ENCODE results near the gene SLC36A1.
"Not testable (repeated sequence)": the region's sequence is repeated elsewhere in the genome, so short reads cannot be mapped to it uniquely, and the experiment has no call there.

Gene SLC36A1

DNA sequence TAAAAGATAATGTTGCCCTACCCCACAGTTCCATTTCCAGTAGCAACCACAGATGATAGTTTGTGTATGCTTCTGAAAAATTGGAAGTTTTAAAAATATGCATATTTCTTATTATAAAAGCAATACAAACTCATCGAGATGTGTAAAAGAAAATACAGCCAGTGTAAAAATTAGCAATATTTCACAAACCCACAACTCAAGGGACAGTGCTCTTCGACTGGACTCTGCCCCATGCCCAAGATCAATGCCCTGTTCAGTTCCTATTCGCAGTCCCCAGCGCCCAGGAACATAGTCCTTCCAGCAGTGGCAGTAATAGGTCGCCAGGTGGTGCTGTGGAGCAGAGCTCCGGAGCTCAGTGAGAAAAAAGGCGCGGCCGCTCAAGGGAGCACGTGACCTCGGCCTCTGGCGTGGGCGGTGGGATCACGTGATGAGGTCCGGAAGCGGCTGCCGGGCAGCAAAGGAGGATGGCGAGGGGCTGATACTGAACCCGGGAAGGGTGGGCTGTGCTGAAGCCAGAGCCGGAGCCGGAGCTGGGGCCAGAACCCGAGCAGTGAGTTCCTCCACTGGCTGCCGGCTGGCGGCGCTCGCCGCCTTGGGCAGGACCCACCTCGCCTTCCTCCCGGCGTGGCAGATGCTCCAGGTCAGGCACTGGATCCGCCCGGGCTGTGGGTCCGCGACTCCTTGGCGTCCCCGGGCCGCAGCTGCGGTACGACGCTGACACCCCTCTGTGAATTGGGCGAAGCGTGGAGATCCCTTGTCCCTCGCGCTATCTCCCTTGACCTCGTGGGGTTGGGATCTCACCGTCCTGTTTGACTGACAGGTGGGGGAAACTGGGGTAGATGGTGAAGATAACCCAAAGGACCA is at the start of gene SLC36A1:
TSS of gene SLC36A1 (plus strand) at position 430 of the 864 bp plus-strand sequence. CDS start 11,190 bp downstream, outside the sequence.
- peak; percentile 91 for DNase-seq

DNA sequence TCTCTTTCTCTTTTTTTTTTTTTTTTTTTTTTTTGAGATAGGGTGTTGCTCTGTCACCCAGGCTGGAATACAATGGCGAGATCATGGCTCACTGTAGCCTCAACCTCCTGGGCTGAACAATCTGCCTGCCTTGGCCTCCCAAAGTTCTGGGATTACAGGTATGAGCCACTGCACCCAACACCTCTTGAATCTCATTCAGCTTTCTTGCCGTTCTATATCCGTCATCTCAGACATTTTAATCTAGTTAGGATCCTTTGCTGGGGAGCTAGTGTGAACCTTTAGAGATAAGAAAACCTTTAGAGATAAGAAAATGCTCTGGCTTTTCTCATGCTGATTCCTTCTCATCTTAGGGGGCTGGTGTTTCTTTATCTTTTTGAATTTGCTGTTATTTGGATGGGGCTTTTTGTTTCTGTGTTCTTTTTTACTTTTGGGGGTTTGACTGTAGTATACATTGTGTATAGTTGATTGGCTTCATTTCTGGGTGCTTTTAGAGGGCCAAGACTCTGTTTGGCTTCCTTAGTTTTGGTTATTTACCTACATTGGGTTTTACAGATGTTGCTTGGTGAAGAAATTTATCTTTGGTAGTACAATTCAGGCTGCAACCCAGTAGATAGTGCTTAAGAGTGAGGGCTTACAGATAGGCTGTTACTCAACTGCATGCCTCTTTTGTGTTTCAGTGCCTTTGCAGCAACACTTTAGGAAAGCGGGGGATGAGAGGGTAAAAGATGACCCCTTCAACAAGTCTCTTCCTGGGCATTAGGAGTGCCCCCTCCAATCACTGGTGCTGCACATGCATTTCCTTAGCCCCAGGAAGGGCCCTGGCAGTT is 41.9 kb upstream of the SLC36A1 start:
- DNase-seq = no peak

DNA sequence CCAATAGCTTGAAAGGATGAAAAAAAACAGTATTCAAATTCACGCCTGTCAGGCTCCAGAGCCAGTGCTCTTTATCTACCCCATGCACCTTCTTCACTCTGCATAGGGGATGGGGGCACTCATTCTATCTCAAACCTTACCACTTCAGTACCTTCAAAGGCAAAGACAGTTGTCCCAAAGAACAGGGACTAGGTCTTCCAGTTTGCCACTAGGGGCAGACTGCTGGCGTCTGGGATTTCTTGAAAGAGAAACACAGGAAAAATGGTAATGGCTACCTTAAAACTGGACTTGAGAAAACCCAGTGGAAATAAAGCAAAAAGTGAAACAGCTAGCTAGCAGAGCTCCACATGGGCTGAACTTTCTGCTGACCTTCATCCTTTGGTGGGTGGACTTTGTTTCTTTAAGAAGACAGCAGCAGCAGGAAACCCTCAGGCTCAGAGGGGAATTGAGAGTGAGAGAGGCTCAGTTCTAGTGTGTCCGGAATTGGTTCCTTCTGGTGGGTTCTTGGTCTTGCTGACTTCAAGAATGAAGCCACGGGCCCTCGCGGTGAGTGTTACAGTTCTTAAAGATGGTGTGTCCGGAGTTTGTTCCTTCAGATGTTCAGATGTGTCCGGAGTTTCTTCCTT is 41.0 kb upstream of the SLC36A1 start:
- DNase-seq = no peak

DNA sequence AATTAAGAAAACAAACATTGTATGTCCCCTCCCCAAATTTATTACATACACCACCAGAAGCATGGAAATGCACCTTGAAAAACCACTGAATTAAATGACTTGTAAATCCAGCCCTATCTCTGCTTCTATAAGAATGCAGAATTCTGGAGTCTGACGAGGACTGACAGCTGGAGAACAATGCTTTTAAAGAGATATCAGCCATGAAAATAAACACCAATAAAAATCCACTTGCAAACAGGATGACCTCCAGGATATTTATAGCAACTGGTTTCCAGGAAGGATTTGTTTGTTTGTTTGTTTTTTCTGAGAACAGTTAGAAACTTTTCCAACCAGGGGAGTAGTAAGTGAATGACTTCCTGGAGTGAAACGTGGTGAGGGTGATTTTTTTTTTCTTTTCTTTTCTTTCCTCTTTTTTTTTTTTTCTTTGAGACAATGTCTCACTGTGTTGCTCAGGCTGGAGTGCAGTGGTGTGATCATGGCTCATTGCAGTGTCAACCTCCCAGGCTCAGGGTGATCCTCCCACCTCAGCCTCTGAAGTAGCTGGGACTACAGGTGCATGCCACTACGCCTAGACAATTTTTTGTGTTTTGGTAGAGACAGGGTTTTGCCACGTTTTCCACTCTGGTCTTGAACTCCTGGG is 38.7 kb upstream of the SLC36A1 start:
- no peak for DNase-seq

DNA sequence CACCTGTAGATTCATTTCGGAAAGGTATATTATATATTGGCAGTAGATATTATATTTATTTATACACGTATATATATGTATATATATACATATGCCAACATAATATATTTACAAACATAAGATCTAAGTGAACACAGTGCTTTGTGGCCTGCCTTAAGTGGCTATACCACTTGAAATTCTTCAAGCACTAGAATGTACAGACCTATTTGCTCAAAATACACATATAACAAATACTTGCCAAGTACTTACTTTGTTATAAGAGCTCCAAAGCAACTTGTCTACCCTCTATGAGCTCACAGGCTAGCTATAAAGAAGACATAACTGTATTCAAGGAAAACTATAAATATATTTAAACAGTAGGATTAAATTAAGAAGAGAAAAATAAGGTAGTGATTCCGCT is 33.6 kb upstream of the SLC36A1 start:
- no peak for DNase-seq

DNA sequence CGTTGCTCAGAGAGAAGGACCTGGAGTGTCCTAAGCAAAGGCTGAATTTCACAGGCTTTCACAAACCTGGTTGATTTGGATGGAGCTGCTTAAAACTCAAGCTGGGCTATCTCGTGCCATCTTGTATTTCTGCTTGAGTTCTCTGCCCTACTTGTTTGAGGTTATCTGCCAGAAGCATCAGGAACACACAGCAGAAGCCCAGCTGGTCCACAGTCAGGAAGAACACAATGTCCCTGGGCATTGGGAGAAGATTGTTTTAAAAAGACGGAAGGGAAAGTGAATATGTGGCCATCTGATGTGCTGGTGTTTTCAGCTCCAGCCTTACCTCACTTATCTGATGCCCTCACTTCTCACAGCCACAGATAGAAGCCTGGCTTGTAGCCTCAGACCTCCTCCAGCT is 32.9 kb upstream of the SLC36A1 start:
- no peak for DNase-seq

DNA sequence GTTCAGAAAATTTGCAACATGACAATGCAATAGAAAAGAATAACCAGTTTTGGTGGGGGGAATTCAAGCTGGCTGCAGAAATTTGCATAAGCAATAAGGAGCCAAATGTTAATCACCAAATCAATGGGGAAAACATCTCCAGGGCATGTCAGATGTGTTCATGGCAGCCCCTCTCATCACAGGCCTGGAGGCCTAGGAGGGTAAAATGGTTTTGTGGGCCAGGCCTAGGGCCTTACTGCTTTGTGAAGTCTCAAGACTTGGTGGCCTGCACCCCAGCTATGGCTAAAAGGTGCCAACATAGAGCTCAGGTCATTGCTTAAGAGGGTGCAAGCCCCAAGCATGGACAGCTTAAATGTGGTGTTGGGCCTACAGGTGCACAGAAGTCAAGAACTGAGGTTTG is 29.7 kb upstream of the SLC36A1 start:
- DNase-seq = no peak

DNA sequence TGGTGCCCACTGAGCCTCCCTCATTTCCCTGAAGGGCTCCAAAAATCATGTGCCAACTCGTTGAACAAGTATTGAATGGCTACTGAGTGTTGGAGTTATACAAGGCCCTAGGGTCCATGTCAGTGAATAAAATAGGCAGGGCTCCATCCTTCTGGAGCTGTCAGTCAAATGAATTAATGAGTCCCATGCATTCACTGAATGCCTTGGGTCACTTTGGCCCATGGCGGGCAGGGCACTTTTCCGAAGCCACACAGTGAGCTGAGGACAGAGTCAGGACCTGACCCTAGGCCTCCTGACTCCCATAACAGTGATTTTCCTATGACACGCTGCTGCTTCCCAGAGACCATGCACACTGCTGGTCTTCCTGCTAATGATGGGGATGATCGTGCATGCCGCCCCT is 27.3 kb upstream of the SLC36A1 start:
- DNase-seq = no peak

DNA sequence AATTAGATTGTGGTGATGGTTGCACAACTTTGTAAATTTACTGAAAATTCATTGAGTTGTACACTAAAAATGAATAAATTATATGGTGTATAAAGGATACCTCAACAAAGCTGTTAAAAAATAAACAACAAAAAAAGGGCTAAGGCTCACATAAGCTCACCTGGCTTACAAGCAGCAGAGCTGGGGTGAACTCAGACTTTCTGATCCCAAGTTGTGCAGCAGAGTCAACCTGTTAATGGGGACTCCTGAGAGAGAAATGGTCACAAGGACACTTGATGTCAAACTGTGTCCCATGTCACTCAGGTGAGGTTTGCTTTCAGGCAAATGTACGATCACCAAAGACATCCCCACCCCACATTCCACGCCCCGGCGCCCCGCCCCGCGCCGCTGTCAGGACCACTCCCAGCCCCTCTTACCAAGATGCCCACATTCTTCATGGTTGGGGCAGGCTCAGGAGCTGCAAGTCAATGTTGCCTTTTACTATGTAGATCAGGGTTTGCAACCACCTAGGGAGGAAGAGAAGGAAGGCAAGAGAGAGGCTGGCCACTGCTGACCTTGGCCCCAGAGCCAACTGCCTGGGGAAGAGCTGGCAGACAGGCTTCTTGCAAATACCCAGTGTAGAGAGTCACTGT is 22.4 kb upstream of the SLC36A1 start:
- no peak for DNase-seq

DNA sequence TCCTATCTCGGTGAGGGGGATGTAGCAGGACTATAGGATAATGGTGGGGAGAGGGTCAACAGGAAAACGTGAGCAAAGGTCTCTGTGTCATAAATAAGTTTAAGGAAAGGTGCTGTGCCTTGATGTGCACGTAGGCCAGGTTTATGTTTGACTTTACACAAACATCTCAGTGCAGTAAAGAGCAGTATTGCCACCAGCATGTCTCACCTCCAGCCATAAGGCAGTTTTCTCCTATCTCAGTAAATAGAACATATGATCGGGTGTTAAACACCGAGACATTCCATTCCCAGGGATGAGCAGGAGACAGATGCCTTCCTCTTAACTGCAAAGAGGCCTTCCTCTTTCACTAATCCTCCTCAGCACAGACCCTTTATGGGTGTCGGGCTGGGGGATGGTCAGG is 21.1 kb upstream of the SLC36A1 start:
- not testable (repeated sequence) for DNase-seq

DNA sequence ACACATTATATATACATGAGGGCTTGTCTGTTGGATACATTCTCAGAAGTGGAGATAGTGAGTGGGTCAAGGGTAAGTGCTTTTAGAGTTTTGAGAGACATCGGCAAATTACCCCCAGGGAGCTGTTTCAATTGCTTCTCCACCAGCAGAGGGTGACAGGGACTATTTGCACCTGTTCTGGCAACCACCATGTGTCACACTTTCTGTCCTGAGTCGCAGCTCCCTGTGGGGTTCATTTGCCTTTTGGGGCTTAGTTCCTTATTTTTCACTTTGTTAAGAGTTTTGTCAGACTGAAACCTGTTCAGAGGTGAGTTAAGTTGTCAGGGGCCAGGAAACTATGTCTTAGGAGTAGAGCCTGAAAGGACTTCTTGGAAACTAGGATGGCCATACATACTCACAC is 20.1 kb upstream of the SLC36A1 start:
- no peak for DNase-seq

DNA sequence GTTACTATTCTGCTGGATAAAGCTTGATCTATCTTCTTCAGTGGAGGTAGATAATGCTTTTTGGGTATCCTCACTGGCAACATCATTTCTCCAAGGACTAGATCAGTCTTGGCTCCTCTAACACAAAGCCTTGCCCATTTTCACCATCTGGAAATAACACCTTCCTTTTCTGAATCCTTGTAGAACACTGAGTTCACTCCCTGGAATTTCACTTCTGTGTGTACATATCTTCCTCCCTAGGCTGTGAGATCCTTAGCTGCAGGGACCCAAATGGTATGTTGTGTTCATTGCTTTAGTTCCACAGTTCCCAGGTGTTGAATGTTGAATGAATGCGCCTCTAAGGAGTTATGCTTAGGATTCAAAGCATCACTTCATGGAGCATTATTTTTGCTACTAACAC is 16.7 kb upstream of the SLC36A1 start:
- no peak for DNase-seq

DNA sequence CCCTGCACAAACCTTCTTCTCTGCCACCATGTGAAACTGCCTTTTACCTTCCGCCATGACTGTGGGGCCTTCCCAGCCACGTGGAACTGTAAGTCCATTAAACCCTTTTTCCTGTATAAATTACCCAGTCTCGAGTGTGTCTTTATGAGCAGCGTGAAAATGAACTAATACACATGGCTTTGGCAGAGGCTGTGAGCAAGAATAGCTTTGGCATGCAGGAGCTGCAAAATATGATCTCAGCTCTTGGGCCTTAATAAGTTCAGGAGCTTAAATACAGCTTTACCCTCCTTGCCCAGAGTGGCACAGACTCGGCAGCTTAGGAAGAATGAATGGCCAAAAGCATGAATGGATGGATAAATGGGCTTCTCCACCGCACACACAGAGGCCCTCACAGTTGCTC is 15.7 kb upstream of the SLC36A1 start:
- no peak for DNase-seq

DNA sequence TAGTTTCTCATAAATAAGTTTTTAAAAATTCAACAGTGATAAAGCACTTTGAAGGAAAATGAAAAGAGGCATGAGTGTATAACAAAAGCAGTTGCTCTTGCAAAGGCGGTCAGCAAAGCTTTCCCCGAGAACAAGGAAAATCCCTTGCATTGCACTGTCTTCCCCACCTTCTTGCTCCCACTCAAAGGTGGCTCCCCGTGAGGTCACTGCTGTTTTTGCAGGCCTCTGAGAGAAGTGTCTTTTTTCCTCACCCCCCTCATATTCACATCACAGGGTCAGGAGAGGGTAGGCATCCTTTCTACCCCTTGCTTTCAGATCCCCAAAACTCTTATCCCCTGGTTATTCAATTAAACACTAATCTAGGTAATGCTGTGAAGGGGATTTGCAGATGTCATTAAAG is 15.2 kb upstream of the SLC36A1 start:
- DNase-seq = no peak

DNA sequence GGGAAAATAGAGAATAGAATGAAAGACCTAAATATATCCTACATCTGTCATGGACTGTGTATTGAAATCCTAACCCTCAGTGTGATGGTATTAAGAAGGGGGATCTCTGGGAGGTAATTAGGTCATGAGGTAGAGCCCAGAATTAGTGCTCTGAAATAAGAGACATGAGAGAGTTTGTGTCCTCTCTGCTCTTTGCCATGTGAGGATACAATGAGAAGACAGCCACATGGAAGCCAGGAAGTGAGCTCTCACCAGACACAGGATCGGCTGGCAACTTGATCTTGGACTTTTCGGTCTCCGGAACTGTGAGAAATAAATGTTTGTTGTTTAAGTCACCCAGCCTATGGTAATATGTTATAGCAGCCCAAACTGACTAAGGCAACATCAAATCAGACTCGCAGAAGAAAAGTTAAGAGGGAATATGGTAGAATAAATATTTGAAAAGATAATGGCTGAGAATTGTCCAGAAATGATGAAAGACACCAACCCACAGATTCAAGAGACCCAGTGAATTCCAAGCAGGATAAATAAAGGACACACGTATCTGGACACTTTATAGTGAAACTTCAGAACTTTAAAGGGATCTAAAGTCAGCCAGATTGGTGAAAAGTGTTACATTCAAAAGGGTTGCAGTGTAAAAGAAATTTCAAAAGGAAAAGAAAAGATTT is 12.7 kb upstream of the SLC36A1 start:
- no peak for DNase-seq

DNA sequence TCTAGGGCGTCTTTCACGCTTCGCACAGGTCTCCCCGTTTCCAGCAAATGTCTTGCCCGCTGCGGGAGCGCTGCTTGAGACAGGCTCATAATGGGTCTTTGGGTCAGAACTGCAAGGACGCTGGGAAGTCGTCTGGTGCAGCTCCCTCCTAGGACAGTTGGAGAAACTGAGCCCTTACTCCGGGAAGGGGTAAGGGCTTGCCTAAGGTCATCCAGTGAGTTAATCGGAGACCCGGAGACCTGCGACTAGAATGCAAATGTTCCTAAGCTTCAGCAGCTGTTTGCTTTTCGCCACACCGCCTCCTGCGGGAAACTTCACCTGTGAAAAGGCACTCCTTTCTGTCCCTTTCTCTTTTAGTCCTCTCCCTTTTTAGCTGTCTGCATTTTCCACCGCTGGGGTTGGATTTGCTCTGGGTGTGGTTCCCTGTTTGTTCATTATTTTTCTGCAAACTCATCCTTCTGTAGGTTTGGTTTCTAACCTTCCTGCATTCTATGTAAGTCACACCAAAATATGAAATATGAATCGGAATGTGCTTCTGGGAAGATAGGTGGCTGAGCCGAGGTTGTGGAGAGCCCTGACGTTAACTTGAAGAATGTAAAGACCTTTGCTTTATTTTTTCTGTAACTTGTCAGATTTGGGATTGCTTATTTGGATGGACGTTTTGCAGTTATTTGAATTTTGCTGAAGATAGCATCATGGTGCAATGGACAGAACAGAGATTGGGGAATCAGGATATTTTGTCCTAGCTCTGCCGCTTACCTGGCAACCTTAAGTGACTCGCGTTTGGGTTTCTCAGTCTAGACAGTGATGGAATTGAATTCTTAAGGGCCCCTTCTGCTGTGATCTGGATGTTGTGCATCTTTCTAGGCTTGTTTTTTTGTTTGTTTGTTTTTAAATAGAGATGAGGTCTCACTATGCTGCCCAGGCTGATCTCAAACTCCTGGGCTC is 909 bp downstream of the SLC36A1 start:
- peak; percentile 20 for DNase-seq

DNA sequence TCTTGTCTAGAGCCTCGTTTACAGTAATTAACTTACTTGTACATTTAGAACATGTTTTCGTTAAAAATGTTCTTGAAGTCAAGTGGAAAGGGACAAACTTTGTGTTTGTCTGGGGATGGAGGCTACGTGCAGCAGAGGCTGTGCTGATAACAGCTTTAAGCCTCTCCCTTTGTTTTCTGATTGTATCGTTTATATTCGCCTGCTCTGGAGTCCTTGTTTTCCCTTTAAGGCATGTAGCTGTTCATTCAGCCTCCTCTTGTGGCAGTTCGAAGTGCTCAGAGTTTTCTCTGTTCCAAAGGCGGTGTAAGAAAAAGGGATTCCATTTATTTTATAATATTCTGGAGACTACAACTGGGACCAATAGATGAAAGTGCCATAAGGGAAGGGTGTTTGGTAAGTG is 1.9 kb downstream of the SLC36A1 start:
- DNase-seq = no peak

DNA sequence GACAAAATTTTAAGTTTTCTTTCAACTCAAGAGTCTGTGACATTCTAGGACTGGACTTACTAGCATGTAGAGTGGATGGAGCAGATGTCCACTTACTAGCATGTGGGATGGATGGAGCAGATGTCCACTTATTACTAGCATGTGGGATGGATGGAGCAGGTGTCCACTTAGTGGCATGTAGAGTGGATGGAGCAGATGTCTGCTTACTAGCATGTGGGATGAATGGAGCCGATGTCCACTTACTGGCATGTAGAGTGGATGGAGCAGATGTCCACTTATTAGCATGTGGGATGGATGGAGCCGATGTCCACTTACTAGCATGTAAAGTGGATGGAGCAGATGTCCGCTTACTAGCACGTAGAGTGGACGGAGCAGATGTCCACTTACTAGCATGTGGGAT is 2.4 kb downstream of the SLC36A1 start:
- no peak for DNase-seq

DNA sequence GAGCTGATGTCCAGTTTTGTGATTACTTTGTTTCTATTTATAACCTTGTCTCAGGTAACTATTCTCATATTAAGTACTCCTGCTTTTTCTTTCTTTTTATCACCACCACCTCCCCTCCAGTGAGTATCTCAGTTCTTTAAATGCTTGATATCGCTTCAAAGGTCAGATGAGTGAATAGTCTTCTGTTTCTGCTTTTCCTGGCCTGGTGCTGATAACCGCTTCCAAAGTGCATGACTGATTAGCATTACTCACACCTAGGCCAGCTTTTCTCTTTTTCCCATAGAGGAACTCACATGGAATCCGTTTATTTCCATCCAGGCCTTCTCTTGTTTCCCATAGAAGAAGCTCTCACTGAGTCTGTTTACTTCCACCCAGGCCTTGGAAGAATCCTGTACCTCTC is 3.2 kb downstream of the SLC36A1 start:
- no peak for DNase-seq

DNA sequence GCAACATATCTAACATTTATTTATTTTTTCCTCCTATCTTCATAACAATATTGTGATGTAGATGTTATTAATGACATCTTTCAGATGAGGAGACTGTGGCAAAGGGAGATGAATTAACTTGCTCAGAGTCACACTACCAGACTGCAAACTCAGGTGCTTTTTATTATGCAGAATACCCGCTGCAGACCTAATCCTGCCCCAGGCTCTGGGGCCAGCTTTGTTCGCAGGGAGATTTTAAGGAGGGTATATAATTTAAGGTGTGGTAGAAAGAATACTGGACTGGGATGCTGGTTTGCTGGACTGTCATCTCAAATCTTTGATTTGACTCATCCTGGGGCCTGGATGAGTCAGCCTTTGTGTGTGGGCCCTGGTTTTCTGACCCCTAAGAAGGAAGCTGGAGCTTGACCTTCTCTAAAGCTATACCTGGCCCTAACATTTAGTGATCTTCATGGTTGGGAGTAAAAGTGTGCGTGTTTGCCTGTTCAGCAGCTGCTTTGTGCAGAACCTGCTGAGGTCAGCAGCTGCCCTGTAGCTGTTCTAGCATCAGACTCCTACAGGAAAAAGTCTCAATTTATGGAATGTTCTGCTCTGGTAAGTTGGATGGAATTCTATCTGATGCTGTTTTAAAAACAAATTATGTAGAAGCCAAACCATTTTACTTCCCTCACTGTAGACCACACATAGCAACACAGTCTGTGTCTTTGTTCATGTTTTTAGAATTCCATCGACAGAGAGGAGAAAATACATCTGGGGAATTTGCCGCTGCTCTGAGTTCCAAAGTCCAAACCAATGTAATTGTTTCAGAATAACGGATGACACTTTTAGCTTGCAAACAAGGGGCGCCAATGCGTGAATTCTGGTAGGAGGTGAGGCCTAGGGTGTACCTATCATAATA is 4.5 kb downstream of the SLC36A1 start:
- no peak for DNase-seq
